H1 (cell line): Measurements from ENCODE around the gene ARL8A. TPM values are rescaled to one million over a fixed set of nuclear protein-coding genes. Genes with fewer than 3 reads are reported as not detected.

Experiments
- CTCF ChIA-PET: fragments of 300-600 bp; sonication (Branson Sonifier 250); formaldehyde crosslinking; loops from one replicate; lab custom pipeline; 2021; ENCODE audit not compliant: partially characterized antibody; lab: Charles Lee
- POLR2A ChIA-PET: fragments of 300-600 bp; sonication (Branson Sonifier 250); formaldehyde crosslinking; loops from one replicate; lab custom pipeline; 2021; ENCODE audit warnings: inconsistent platforms; ENCODE audit not compliant: partially characterized antibody; lab: Charles Lee
- DNase-seq, 2 experiments: peaks; one replicate each; pipeline versions ENCODE4 v3.0.0 to v3.0.0-alpha.2; 2010 to 2022; ENCODE audit warnings: low spot score in 2 of 2, low read depth in 1 of 2, mixed read lengths in 1 of 2
- FAIRE-seq: peaks from 2 replicates; lab custom pipeline; 2011; peaks lifted over from hg19 to GRCh38; lab: Jason Lieb, UNC
- H2AFZ ChIP-seq: 2 replicates; pipeline ENCODE4 v1.8.1; 2012; ENCODE audit warnings: low read length, inconsistent platforms
- H2AK5ac ChIP-seq: 2 replicates; pipeline ENCODE4 v1.6.1; 2013; ENCODE audit warnings: low read depth, low read length
- H2BK120ac ChIP-seq: replicated peaks from 2 replicates; pipeline ENCODE3; 2013; ENCODE audit warnings: low read depth, low read length, inconsistent platforms
- H2BK12ac ChIP-seq: 2 replicates; pipeline ENCODE4 v1.6.1; 2013; ENCODE audit warnings: low read depth, low read length
- H2BK15ac ChIP-seq: 2 replicates; pipeline ENCODE4 v1.6.1; 2013; ENCODE audit warnings: low read length
- H2BK20ac ChIP-seq: 2 replicates; pipeline ENCODE4 v1.6.1; 2013; ENCODE audit warnings: low read length
- H2BK5ac ChIP-seq: 2 replicates; pipeline ENCODE4 v1.6.1; 2013; ENCODE audit warnings: low read depth, low read length
- H3K14ac ChIP-seq: 2 replicates; pipeline ENCODE4 v1.6.1; 2013; ENCODE audit warnings: inconsistent platforms; ENCODE audit not compliant: insufficient read length
- H3K18ac ChIP-seq: 2 replicates; pipeline ENCODE4 v1.6.1; 2013; ENCODE audit warnings: low read length; ENCODE audit errors: extremely low read depth
- H3K23ac ChIP-seq: 2 replicates; pipeline ENCODE4 v1.6.1; 2013; ENCODE audit warnings: inconsistent platforms; ENCODE audit not compliant: insufficient read length
- H3K23me2 ChIP-seq: 2 replicates; pipeline ENCODE4 v1.6.1; 2013; ENCODE audit warnings: low read depth, low read length
- H3K27ac ChIP-seq: 2 replicates; pipeline ENCODE4 v1.6.1; 2011; ENCODE audit warnings: low read depth, low read length, inconsistent platforms
- H3K27me3 ChIP-seq, 4 experiments: replicated peaks in 1 of 4; 1 replicate in 1 of 4; 2 replicates in 3 of 4; pipeline versions ENCODE4 v1.6.1 to v1.8.1; 2011 to 2013; ENCODE audit warnings: low read length in 3 of 4, mild to moderate bottlenecking in 3 of 4, inconsistent platforms in 2 of 4, mixed read lengths in 2 of 4, moderate library complexity in 1 of 4; ENCODE audit not compliant: control insufficient read depth in 3 of 4, insufficient read depth in 3 of 4; ENCODE audit errors: extremely low read depth in 1 of 4
- H3K36me3 ChIP-seq, 4 experiments: 2 replicates each; pipeline versions ENCODE4 v1.6.1 to v1.8.1; 2011 to 2013; ENCODE audit warnings: mild to moderate bottlenecking in 4 of 4, low read length in 3 of 4, moderate library complexity in 2 of 4, control low read depth in 1 of 4, inconsistent platforms in 1 of 4; ENCODE audit not compliant: insufficient read depth in 4 of 4, control insufficient read depth in 2 of 4
- H3K4ac ChIP-seq: replicated peaks from 2 replicates; pipeline ENCODE3; 2013; ENCODE audit warnings: low read length, low read depth, mixed read lengths, inconsistent platforms; ENCODE audit not compliant: insufficient read length
- H3K4me1 ChIP-seq, 4 experiments: replicated peaks in 1 of 4; 1 replicate in 1 of 4; 2 replicates in 3 of 4; pipeline versions ENCODE4 v1.6.1 to v1.8.1; 2011 to 2013; ENCODE audit warnings: low read length in 3 of 4, inconsistent platforms in 2 of 4, mixed read lengths in 1 of 4; ENCODE audit not compliant: insufficient read depth in 4 of 4, control insufficient read depth in 3 of 4
- H3K4me2 ChIP-seq, 2 experiments: 2 replicates each; pipeline versions ENCODE4 v1.6.1 to v1.8.1; 2011 to 2013; ENCODE audit warnings: low read depth in 2 of 2, low read length in 2 of 2, control low read depth in 1 of 2, inconsistent platforms in 1 of 2, mild to moderate bottlenecking in 1 of 2; ENCODE audit not compliant: insufficient read depth in 1 of 2
- H3K4me3 ChIP-seq, 4 experiments: fragments of 200-600, 300-600 bp in 1 of 4; sonication (generic), shearing (Covaris generic), sonication (Bioruptor Twin) in 1 of 4; 2 replicates each; pipeline versions ENCODE4 v1.5.1 to v1.8.1; 2011 to 2016; ENCODE audit warnings: low read length in 4 of 4, low read depth in 3 of 4, control low read depth in 2 of 4, inconsistent platforms in 2 of 4, mild to moderate bottlenecking in 2 of 4, mixed read lengths in 1 of 4, moderate library complexity in 1 of 4; ENCODE audit not compliant: insufficient read depth in 2 of 4; ENCODE audit errors: extremely low read depth in 1 of 4
- H3K56ac ChIP-seq: replicated peaks from 2 replicates; pipeline ENCODE3; 2013; ENCODE audit warnings: low read depth, mild to moderate bottlenecking, mixed read lengths, low read length, inconsistent platforms; ENCODE audit not compliant: insufficient read length
- H3K79me1 ChIP-seq: 2 replicates; pipeline ENCODE4 v1.6.1; 2013; ENCODE audit warnings: low read depth, low read length, control low read depth
- H3K79me2 ChIP-seq, 2 experiments: 2 replicates each; pipeline versions ENCODE4 v1.6.1 to v1.8.1; 2012 to 2013; ENCODE audit warnings: low read length in 2 of 2, mild to moderate bottlenecking in 2 of 2, inconsistent platforms in 1 of 2; ENCODE audit not compliant: insufficient read depth in 2 of 2, control insufficient read depth in 1 of 2
- H3K9ac ChIP-seq, 4 experiments: replicated peaks in 1 of 4; 1 replicate in 1 of 4; 2 replicates in 3 of 4; pipeline versions ENCODE4 v1.6.1 to v1.8.1; 2011 to 2013; ENCODE audit warnings: low read depth in 3 of 4, low read length in 3 of 4, control low read depth in 2 of 4, mild to moderate bottlenecking in 2 of 4, moderate library complexity in 2 of 4, inconsistent platforms in 1 of 4; ENCODE audit errors: extremely low read depth in 1 of 4
- H3K9me3 ChIP-seq, 2 experiments: 2 replicates each; pipeline versions ENCODE4 v1.6.1 to v1.8.1; 2012 to 2013; ENCODE audit warnings: mild to moderate bottlenecking in 2 of 2, moderate library complexity in 2 of 2, control low read depth in 1 of 2, inconsistent platforms in 1 of 2, low read depth in 1 of 2, low read length in 1 of 2, mixed read lengths in 1 of 2; ENCODE audit not compliant: insufficient read depth in 2 of 2
- H4K20me1 ChIP-seq, 2 experiments: replicated peaks in 1 of 2; 2 replicates each; pipeline versions ENCODE3 to v1.8.1; 2011 to 2013; ENCODE audit warnings: inconsistent platforms in 2 of 2, low read length in 2 of 2, mild to moderate bottlenecking in 1 of 2; ENCODE audit not compliant: insufficient read depth in 2 of 2, control insufficient read depth in 1 of 2
- H4K5ac ChIP-seq: 2 replicates; pipeline ENCODE4 v1.6.1; 2013; ENCODE audit warnings: low read length, low read depth, mixed read lengths, inconsistent platforms; ENCODE audit not compliant: insufficient read length
- H4K8ac ChIP-seq: 2 replicates; pipeline ENCODE4 v1.8.0; 2013; ENCODE audit warnings: mild to moderate bottlenecking, moderate library complexity, low read length, inconsistent platforms; ENCODE audit not compliant: insufficient read depth; ENCODE audit errors: extremely low read depth
- H4K91ac ChIP-seq: replicated peaks from 2 replicates; pipeline ENCODE3; 2013; ENCODE audit warnings: low read length, mixed read lengths, inconsistent platforms; ENCODE audit not compliant: insufficient read length
- EGR1 ChIP-seq: IDR thresholded peaks from 2 replicates; pipeline ENCODE4 v1.6.1; 2011; ENCODE audit warnings: low read depth, low read length, borderline replicate concordance
- YY1 ChIP-seq: IDR thresholded peaks from 2 replicates; pipeline ENCODE4 v1.6.1; 2011; ENCODE audit warnings: low read depth, mild to moderate bottlenecking, low read length
- WGBS, 2 experiments: shearing (Covaris generic) in 1 of 2; methylation state at CpG; one replicate each; pipeline versions ENCODE4 v1.1.6 to v1.1.7; 2013 to 2015; ENCODE audit warnings: low lambda C conversion rate in 2 of 2, mixed read lengths in 2 of 2, inconsistent platforms in 1 of 2, low coverage in 1 of 2, missing lambda C conversion rate in 1 of 2; ENCODE audit not compliant: insufficient replicate concordance in 2 of 2, insufficient coverage in 1 of 2, insufficient read length in 1 of 2; ENCODE audit errors: extremely low coverage in 1 of 2, missing lambda C conversion rate in 1 of 2; 5-methylcytosine and 5-hydroxymethylcytosine counted together
- polyA plus RNA-seq, 7 experiments: library from polyadenylated mRNA; depleted of rRNA in 3 of 7; stranded (reverse) in 5 of 7; unstranded in 2 of 7; fragments of >200 nt in 5 of 7; fragments of 200-250 nt in 2 of 7; gene quantifications; 1 replicate in 5 of 7; 2 replicates in 1 of 7; 4 replicates in 1 of 7; pipeline versions ENCODE4 v1.2.1 to v1.2.3, GENCODE V29; 2011 to 2013; ENCODE audit warnings: missing spikeins in 2 of 7, mixed read lengths in 2 of 7
- total RNA-seq: library from RNA; stranded (reverse); fragmentation: NEBNext Ultra II Directional; extraction: Animal tissue kit (Norgen Biotek cat#: 25700); gene quantifications from 2 replicates; pipeline ENCODE4 v1.2.1, GENCODE V29; 2021
- TF ChIP-seq, protein P1 (sequence below), 3 experiments: IDR thresholded peaks; 1 replicate in 2 of 3; 2 replicates in 1 of 3; pipeline versions ENCODE4 v1.5.1 to v1.6.1; 2011; ENCODE audit warnings: low read length in 3 of 3, mild to moderate bottlenecking in 3 of 3, inconsistent platforms in 2 of 3, low read depth in 1 of 3, moderate library complexity in 1 of 3; ENCODE audit not compliant: insufficient read depth in 1 of 3; ENCODE audit errors: control extremely low read depth in 1 of 3

The ARL8A gene
- total and polyA plus RNA-seq, 2 of the 8 experiments (the other 6 are each of a cell fraction or from before 2014, with no cell fraction given): 40.3 to 58.7 TPM

GRCh38 chr1:202160377-202160940 lies 15.9 kb upstream of the ARL8A start, which contains the start of gene PTPN7:
Gene PTPN7, minus strand, starts transcription at chr1:202160602. Its CDS starts 1,200 bp downstream, at chr1:202159402.
- no peak for DNase-seq
- Histone ChIP-seq H3K14ac (no peak within 1 kb of the TSS), H3K56ac (no peak within 1 kb of the TSS), H4K5ac (no peak within 1 kb of the TSS)
- TF ChIP-seq EGR1 (peak; percentile 64; the same call in 1 of the 2 replicates), YY1 (no peak)
- TF ChIP-seq, protein P1, sequence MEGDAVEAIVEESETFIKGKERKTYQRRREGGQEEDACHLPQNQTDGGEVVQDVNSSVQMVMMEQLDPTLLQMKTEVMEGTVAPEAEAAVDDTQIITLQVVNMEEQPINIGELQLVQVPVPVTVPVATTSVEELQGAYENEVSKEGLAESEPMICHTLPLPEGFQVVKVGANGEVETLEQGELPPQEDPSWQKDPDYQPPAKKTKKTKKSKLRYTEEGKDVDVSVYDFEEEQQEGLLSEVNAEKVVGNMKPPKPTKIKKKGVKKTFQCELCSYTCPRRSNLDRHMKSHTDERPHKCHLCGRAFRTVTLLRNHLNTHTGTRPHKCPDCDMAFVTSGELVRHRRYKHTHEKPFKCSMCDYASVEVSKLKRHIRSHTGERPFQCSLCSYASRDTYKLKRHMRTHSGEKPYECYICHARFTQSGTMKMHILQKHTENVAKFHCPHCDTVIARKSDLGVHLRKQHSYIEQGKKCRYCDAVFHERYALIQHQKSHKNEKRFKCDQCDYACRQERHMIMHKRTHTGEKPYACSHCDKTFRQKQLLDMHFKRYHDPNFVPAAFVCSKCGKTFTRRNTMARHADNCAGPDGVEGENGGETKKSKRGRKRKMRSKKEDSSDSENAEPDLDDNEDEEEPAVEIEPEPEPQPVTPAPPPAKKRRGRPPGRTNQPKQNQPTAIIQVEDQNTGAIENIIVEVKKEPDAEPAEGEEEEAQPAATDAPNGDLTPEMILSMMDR (IDR thresholded peaks at IDR 0.05; ENCODE audit: control extremely low read depth in 1 of 3, insufficient read depth in 1 of 3, low read depth in 1 of 3, low read length in 3 of 3): peak; percentile 13 to 27 (median 15); a peak in 2 of 4 replicates
- TF ChIP-seq, all 59 proteins: peak for 2
- FAIRE-seq: no peak
- peak within 1 kb of the TSS; percentile 78 for H3K18ac ChIP-seq
- POLR2A ChIA-PET: no interaction called here
- H3K27ac ChIP-seq: no peak within 1 kb of the TSS
- H2BK20ac ChIP-seq: peak within 1 kb of the TSS; percentile 72; the same call in 1 of the 2 replicates
- H2AK5ac ChIP-seq: 0 out of 2 replicates have a peak within 1 kb of the TSS, but pooled peaks have one; percentile 34
- peaks cover 2 to 29% (median 11%) of the 10 kb centered on the region in 4 experiments for H3K4me1 ChIP-seq
- CTCF ChIA-PET: interaction anchor here (0.6 to 2.7 kb wide), 11 partner anchors 13 to 1543 kb away, joined by 3 to 10 read pairs (median 4); no protein-coding TSS in a partner anchor
- H4K20me1 ChIP-seq: no peaks in the 10 kb centered on the region
- no peaks in the 10 kb centered on the region for H3K79me2 ChIP-seq
- H3K9ac ChIP-seq: no peak within 1 kb of the TSS
- no peak within 1 kb of the TSS for H3K4me3 ChIP-seq
- 0 out of 2 replicates have a peak within 1 kb of the TSS, but pooled peaks have one; percentile 63 for H4K8ac ChIP-seq
- 0 out of 2 replicates have a peak within 1 kb of the TSS, but pooled peaks have one; percentile 34 for H2AFZ ChIP-seq
- no peaks in the 10 kb centered on the region for H3K79me1 ChIP-seq
- H2BK120ac ChIP-seq: no peak within 1 kb of the TSS
- no peaks in the 10 kb centered on the region; a peak in 1 of 4 replicates for H3K9me3 ChIP-seq
- no peaks in the 10 kb centered on the region for H3K23me2 ChIP-seq
- H3K23ac ChIP-seq: no peak within 1 kb of the TSS
- peak within 1 kb of the TSS; percentile 92; the same call in 1 of the 2 replicates for H2BK12ac ChIP-seq
- H3K27me3 ChIP-seq: no peaks in the 10 kb centered on the region
- no peaks in the 10 kb centered on the region for H3K36me3 ChIP-seq
- 79% methylated on average over 16 of the region's 17 CpGs; no CpG with 5 or more reads in 1 of the 2 experiments for WGBS, 2 experiments
- H3K4ac ChIP-seq: no peak within 1 kb of the TSS
- peak within 1 kb of the TSS; percentile 90 for H4K91ac ChIP-seq
- H2BK15ac ChIP-seq: peak within 1 kb of the TSS; percentile 92
- H2BK5ac ChIP-seq: peak within 1 kb of the TSS; percentile 68; the same call in 1 of the 2 replicates
- no peak within 1 kb of the TSS for H3K4me2 ChIP-seq
